K562 (cell line): Measurements from ENCODE around the gene MSN. TPM values are rescaled to one million over a fixed set of nuclear protein-coding genes. Genes with fewer than 3 reads are reported as not detected.
A peak's percentile ranks its signal among the peaks of the same experiment; 100 is the strongest.

Source experiments
- ARID1B ChIP-seq: fragments of 450-650 bp; IDR thresholded peaks from 2 replicates; pipeline ENCODE4 v1.6.1; 2016; ENCODE audit warnings: antibody characterized with exemption, mild to moderate bottlenecking, inconsistent platforms
- DIDO1 ChIP-seq: fragments of 450-650 bp; IDR thresholded peaks from 2 replicates; pipeline ENCODE4 v1.6.1; 2016; ENCODE audit warnings: low read depth, missing biosample characterization, missing genetic modification characterization
- E4F1 ChIP-seq: fragments of 250-450 bp; sonication (Bioruptor Pico); IDR thresholded peaks from 2 replicates; pipeline ENCODE4 v1.5.0; 2021; ENCODE audit warnings: mild to moderate bottlenecking, borderline replicate concordance
- EGR1 ChIP-seq: fragments of 450-650 bp; conservative IDR thresholded peaks from 2 replicates; pipeline ENCODE4 v1.6.1; 2017; ENCODE audit warnings: mild to moderate bottlenecking
- EZH2 ChIP-seq: IDR thresholded peaks from 2 replicates; pipeline ENCODE4 v1.6.1; 2012; ENCODE audit warnings: low read depth, mild to moderate bottlenecking, inconsistent platforms, low read length, borderline replicate concordance
- GABPB2 ChIP-seq: fragments of 250-450 bp; sonication (Bioruptor Pico); conservative IDR thresholded peaks from 2 replicates; pipeline ENCODE4 v1.5.1; 2021; ENCODE audit warnings: mild to moderate bottlenecking
- HDGF ChIP-seq: fragments of 450-650 bp; IDR thresholded peaks from 2 replicates; pipeline ENCODE4 v1.6.1; 2016
- JUND ChIP-seq, 2 experiments: IDR thresholded peaks; 2 replicates in 1 of 2; 3 replicates in 1 of 2; pipeline ENCODE4 v1.6.1; 2011; ENCODE audit warnings: borderline replicate concordance in 2 of 2, low read depth in 2 of 2, low read length in 2 of 2, improper control_type of control experiment in 1 of 2, missing biosample characterization in 1 of 2, missing genetic modification characterization in 1 of 2, missing genetic modification reagents in 1 of 2
- NCOA1 ChIP-seq: fragments of 450-650 bp; IDR thresholded peaks from 2 replicates; pipeline ENCODE4 v1.6.1; 2016; ENCODE audit warnings: low read depth
- PHB2 ChIP-seq: fragments of 450-650 bp; IDR thresholded peaks from 2 replicates; pipeline ENCODE4 v1.6.1; 2017; ENCODE audit warnings: low read depth
- SMC3 ChIP-seq: conservative IDR thresholded peaks from 2 replicates; pipeline ENCODE4 v1.6.1; 2011; ENCODE audit warnings: low read depth, low read length, improper control_type of control experiment; ENCODE audit not compliant: insufficient read depth
- TCF7L2 ChIP-seq: fragments of 150-350 bp; IDR thresholded peaks from 2 replicates; pipeline ENCODE4 v1.6.1; 2016; ENCODE audit warnings: low read depth, mild to moderate bottlenecking, low read length, moderate library complexity
- TFAP4 ChIP-seq: sonication (generic); formaldehyde crosslinking; IDR thresholded peaks from 2 replicates; pipeline ENCODE4 v1.8.0; 2022; ENCODE audit warnings: missing genetic modification reagents, mild to moderate bottlenecking, moderate library complexity, borderline replicate concordance
- TRIM28 ChIP-seq: fragments of 450-650 bp; IDR thresholded peaks from 2 replicates; pipeline ENCODE4 v1.6.1; 2017
- U2AF2 ChIP-seq: fragments of 200-400 bp; formaldehyde crosslinking; optimal IDR thresholded peaks from 2 replicates; pipeline ENCODE3; 2017; ENCODE audit warnings: low read depth, mild to moderate bottlenecking, low read length
- ZBTB11 ChIP-seq, 3 experiments: fragments of 200-800 bp in 1 of 3; fragments of 250-450 bp in 1 of 3; fragments of 450-650 bp in 1 of 3; sonication (Bioruptor Pico) in 1 of 3; sonication (Bioruptor generic) in 1 of 3; formaldehyde crosslinking in 1 of 3; IDR thresholded peaks; 2 replicates each; pipeline versions ENCODE4 v1.6.1 to v1.8.0; 2016 to 2022; ENCODE audit warnings: mild to moderate bottlenecking in 2 of 3, missing genetic modification characterization in 2 of 3, missing compliant biosample characterization in 1 of 3, moderate library complexity in 1 of 3
- ZBTB26 ChIP-seq: fragments of 450-650 bp; formaldehyde crosslinking; IDR thresholded peaks from 2 replicates; pipeline ENCODE4 v1.4.0; 2022; ENCODE audit warnings: missing genetic modification characterization
- ZFP30 ChIP-seq: fragments of 250-450 bp; sonication (Bioruptor Pico); IDR thresholded peaks from 2 replicates; pipeline ENCODE4 v1.8.0; 2022; ENCODE audit warnings: moderate library complexity, mild to moderate bottlenecking, inconsistent platforms, borderline replicate concordance
- ZNF445 ChIP-seq: fragments of 250-450 bp; sonication (Bioruptor Pico); IDR thresholded peaks from 2 replicates; pipeline ENCODE4 v1.4.0; 2020; ENCODE audit warnings: low read depth, mild to moderate bottlenecking, moderate library complexity
- polyA plus RNA-seq, 8 experiments: library from polyadenylated mRNA; depleted of rRNA in 4 of 8; stranded (reverse) in 5 of 8; unstranded in 3 of 8; fragments of >200 nt; fragmentation: Nextera tagmentation in 2 of 8; fragmentation: Illumina TruSeq in 1 of 8; extraction: Ambion mirVana in 2 of 8; extraction: Trizol in 1 of 8; gene quantifications; 2 replicates each; pipeline versions ENCODE4 v1.2.1 to v1.2.3, GENCODE V29; 2011 to 2014; ENCODE audit warnings: inconsistent platforms in 1 of 8, missing spikeins in 1 of 8
- total RNA-seq, 7 experiments: library from RNA; depleted of rRNA in 6 of 7; stranded (reverse); fragments of >200 nt in 6 of 7; fragmentation: Illumina TruSeq in 2 of 7; extraction: Trizol in 2 of 7; gene quantifications; 2 replicates each; pipeline versions ENCODE4 v1.2.1 to v1.2.3, GENCODE V29; 2011 to 2021; ENCODE audit warnings: low replicate concordance in 1 of 7

Gene MSN
- total and polyA plus RNA-seq, 9 of the 15 experiments (the other 6 are each of a cell fraction or from before 2014, with no cell fraction given), result 128 to 486 (median 237) TPM

GRCh38 chrX:65668377-65669310, 1.2 kb downstream of the MSN start (continued):
- TF ChIP-seq HDGF (no peak), TFAP4 (no peak; the same call in 1 of the 2 replicates), E4F1 (CRISPR knock-in tag) (no peak), ZFP30 (CRISPR knock-in tag) (no peak), DIDO1 (tag) (no peak), NCOA1 (no peak), U2AF2 (no peak), ZNF445 (CRISPR knock-in tag) (no peak), TRIM28 (no peak), EZH2 (no peak), ZBTB26 (CRISPR knock-in tag) (no peak), PHB2 (no peak), ZBTB11 (CRISPR knock-in tag; IDR thresholded peaks at IDR 0.05) (no peak), SMC3 (no peak), GABPB2 (CRISPR knock-in tag) (no peak), EGR1 (no peak), JUND (IDR thresholded peaks at IDR 0.05; ENCODE audit: borderline replicate concordance, low read depth, low read length) (peak; percentile 18; the same call in 1 of the 2 replicates), JUND (tag; IDR thresholded peaks at IDR 0.05; ENCODE audit: borderline replicate concordance, low read depth, low read length) (peak; percentile 36; the same call in 1 of the 3 replicates), TCF7L2 (no peak), ARID1B (peak; percentile 52; the same call in 1 of the 2 replicates)
